Measurements from ENCODE around the gene ATP6V0D1.

The ATP6V0D1 gene

GRCh38 chr16:67399749-67400704 is 80.9 kb downstream of the ATP6V0D1 start:
- no peaks in the 10 kb centered on the region for H3K79me2 ChIP-seq (ENCODE audit: low read length)
- H4K20me1 ChIP-seq (ENCODE audit: insufficient read depth, low read length) = no peaks in the 10 kb centered on the region
- peaks cover 7% of the 10 kb centered on the region for H3K27me3 ChIP-seq (replicated peaks; ENCODE audit: insufficient read depth, low read length)
- H2AFZ ChIP-seq (ENCODE audit: low read length) = no peak overlapping the region; the same call in 1 of the 2 replicates
- no peaks in the 10 kb centered on the region for H3K9me3 ChIP-seq (replicated peaks; ENCODE audit: insufficient read depth, low read length)
- peaks cover 6% of the 10 kb centered on the region for H3K4me1 ChIP-seq (ENCODE audit: low read length)
- no peaks in the 10 kb centered on the region for H3K36me3 ChIP-seq (replicated peaks; ENCODE audit: insufficient read depth, low read length)
- no peak overlapping the region; the same call in 1 of the 2 replicates for H3K4me2 ChIP-seq (ENCODE audit: low read depth, low read length)
- no peak for DNase-seq
- H3K9ac ChIP-seq (ENCODE audit: low read length) = no peak overlapping the region
- no peaks in the 10 kb centered on the region for H3K9me2 ChIP-seq (replicated peaks; ENCODE audit: insufficient read depth, low read length)
- TF ChIP-seq EZH2 (optimal IDR thresholded peaks at IDR 0.05; ENCODE audit: low read depth, low read length) (no peak), EZH2phosphoT487 (IDR thresholded peaks at IDR 0.05; ENCODE audit: low read length) (no peak), CTCF (IDR thresholded peaks at IDR 0.05; ENCODE audit: low read length) (no peak)
- no peaks in the 10 kb centered on the region for H3F3A ChIP-seq (ENCODE audit: insufficient read depth, low read length)
- H3K27ac ChIP-seq (ENCODE audit: low read length) = no peak overlapping the region
- no peak overlapping the region for H3K4me3 ChIP-seq (ENCODE audit: low read length)

GRCh38 chr16:67399218-67399733 is 81.7 kb downstream of the ATP6V0D1 start:
- TF ChIP-seq CTCF (IDR thresholded peaks at IDR 0.05; ENCODE audit: low read length) = peak; percentile 72
- no peak for TF ChIP-seq EZH2phosphoT487 (IDR thresholded peaks at IDR 0.05; ENCODE audit: low read length)
- H3K4me1 ChIP-seq (ENCODE audit: low read length) = peaks cover 6% of the 10 kb centered on the region
- no peak for DNase-seq
- H3K4me2 ChIP-seq (ENCODE audit: low read depth, low read length) = peak overlapping the region; percentile 37; the same call in 1 of the 2 replicates
- peaks cover 14% of the 10 kb centered on the region for H3K27me3 ChIP-seq (replicated peaks; ENCODE audit: insufficient read depth, low read length)
- peak overlapping the region; percentile 56; the same call in 1 of the 2 replicates for H2AFZ ChIP-seq (ENCODE audit: low read length)
- no peak overlapping the region for H3K9ac ChIP-seq (ENCODE audit: low read length)
- H3K79me2 ChIP-seq (ENCODE audit: low read length) = no peaks in the 10 kb centered on the region
- H3K9me3 ChIP-seq (replicated peaks; ENCODE audit: insufficient read depth, low read length) = no peaks in the 10 kb centered on the region
- no peaks in the 10 kb centered on the region for H3K9me2 ChIP-seq (replicated peaks; ENCODE audit: insufficient read depth, low read length)
- H3K4me3 ChIP-seq (ENCODE audit: low read length) = peak overlapping the region; percentile 31; the same call in 1 of the 2 replicates
- H4K20me1 ChIP-seq (ENCODE audit: insufficient read depth, low read length) = no peaks in the 10 kb centered on the region
- no peaks in the 10 kb centered on the region for H3K36me3 ChIP-seq (replicated peaks; ENCODE audit: insufficient read depth, low read length)
- H3K27ac ChIP-seq (ENCODE audit: low read length) = no peak overlapping the region
- H3F3A ChIP-seq (ENCODE audit: insufficient read depth, low read length) = no peaks in the 10 kb centered on the region

- Histone ChIP-seq H3K9me3 (replicated peaks; ENCODE audit: insufficient read depth, low read length) (no peaks in the 10 kb centered on the region), H3K79me2 (ENCODE audit: low read length) (no peaks in the 10 kb centered on the region), H3K4me1 (ENCODE audit: low read length) (peaks cover 6% of the 10 kb centered on the region), H3K9ac (ENCODE audit: low read length) (no peak overlapping the region), H3K27me3 (replicated peaks; ENCODE audit: insufficient read depth, low read length) (peaks cover 20% of the 10 kb centered on the region), H3K4me2 (ENCODE audit: low read depth, low read length) (no peak overlapping the region), H2AFZ (ENCODE audit: low read length) (no peak overlapping the region), H3K9me2 (replicated peaks; ENCODE audit: insufficient read depth, low read length) (no peaks in the 10 kb centered on the region), H3K36me3 (replicated peaks; ENCODE audit: insufficient read depth, low read length) (no peaks in the 10 kb centered on the region), H3K4me3 (ENCODE audit: low read length) (no peak overlapping the region), H4K20me1 (ENCODE audit: insufficient read depth, low read length) (no peaks in the 10 kb centered on the region), H3K27ac (ENCODE audit: low read length) (no peak overlapping the region), H3F3A (ENCODE audit: insufficient read depth, low read length) (no peaks in the 10 kb centered on the region)
- no peak for TF ChIP-seq CTCF (IDR thresholded peaks at IDR 0.05; ENCODE audit: low read length)
- no peak for TF ChIP-seq EZH2phosphoT487 (IDR thresholded peaks at IDR 0.05; ENCODE audit: low read length)
- TF ChIP-seq EZH2 (optimal IDR thresholded peaks at IDR 0.05; ENCODE audit: low read depth, low read length) = no peak
- DNase-seq = no peak
Measured at GRCh38 chr16:67398546-67399217, 82.3 kb downstream of the ATP6V0D1 start.
